Breast epithelium (tissue), 3 donors: ENCODE results near the gene SRMS.

Experiments used
- POLR2A ChIP-seq: fragments of 450-650 bp; IDR thresholded peaks from one replicate; pipeline ENCODE4 v1.6.1; 2016; ENCODE audit warnings: antibody characterized with exemption, mild to moderate bottlenecking, moderate library complexity
- TF ChIP-seq, protein P1 (sequence below), 3 donors: fragments of 450-650 bp; IDR thresholded peaks; one replicate each; pipeline ENCODE4 v1.5.1; 2016 to 2017; ENCODE audit warnings: antibody characterized with exemption in 3 of 3, mild to moderate bottlenecking in 3 of 3, moderate library complexity in 3 of 3

DNA sequence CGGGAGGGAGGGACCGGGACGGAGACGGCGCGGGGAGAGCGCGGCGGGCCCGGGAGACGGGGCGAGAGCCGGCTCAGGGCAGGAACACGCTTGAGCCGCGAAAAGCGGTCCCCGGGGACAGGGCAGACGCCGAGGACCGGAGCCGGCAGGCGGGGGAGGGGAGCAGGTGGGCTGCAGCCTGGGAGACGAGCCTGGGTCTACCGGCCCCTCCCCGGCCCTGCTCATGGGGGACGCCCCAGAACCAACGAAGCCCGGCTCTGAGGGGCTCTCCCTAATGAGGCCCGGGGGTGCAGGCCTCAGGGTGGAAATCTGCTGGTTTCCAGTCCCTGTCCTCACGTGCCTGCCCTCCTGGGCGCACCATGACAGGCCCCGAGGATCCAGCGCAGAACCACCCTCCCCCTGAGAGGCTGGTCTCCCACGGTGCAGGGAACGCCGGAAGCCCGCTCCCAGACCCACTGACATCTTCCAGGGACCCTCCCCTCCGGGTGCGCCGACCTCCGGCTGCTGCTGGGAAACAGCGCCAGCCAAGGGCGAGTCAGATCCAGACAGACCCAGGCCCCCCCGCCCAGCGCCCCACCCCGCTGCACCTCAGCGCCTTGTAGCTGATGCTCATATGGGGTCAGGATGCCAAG is 48.1 kb downstream of the SRMS start:
- TF ChIP-seq, protein P1, sequence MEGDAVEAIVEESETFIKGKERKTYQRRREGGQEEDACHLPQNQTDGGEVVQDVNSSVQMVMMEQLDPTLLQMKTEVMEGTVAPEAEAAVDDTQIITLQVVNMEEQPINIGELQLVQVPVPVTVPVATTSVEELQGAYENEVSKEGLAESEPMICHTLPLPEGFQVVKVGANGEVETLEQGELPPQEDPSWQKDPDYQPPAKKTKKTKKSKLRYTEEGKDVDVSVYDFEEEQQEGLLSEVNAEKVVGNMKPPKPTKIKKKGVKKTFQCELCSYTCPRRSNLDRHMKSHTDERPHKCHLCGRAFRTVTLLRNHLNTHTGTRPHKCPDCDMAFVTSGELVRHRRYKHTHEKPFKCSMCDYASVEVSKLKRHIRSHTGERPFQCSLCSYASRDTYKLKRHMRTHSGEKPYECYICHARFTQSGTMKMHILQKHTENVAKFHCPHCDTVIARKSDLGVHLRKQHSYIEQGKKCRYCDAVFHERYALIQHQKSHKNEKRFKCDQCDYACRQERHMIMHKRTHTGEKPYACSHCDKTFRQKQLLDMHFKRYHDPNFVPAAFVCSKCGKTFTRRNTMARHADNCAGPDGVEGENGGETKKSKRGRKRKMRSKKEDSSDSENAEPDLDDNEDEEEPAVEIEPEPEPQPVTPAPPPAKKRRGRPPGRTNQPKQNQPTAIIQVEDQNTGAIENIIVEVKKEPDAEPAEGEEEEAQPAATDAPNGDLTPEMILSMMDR (IDR thresholded peaks at IDR 0.05) = no peak
- TF ChIP-seq POLR2A = no peak
